Measurements from ENCODE around the gene RRAS2. TPM values are rescaled to one million over a fixed set of nuclear protein-coding genes. Genes with fewer than 3 reads are reported as not detected.

Gene RRAS2
- total RNA-seq, 1 experiment from 2014 or later = 158 TPM

DNA sequence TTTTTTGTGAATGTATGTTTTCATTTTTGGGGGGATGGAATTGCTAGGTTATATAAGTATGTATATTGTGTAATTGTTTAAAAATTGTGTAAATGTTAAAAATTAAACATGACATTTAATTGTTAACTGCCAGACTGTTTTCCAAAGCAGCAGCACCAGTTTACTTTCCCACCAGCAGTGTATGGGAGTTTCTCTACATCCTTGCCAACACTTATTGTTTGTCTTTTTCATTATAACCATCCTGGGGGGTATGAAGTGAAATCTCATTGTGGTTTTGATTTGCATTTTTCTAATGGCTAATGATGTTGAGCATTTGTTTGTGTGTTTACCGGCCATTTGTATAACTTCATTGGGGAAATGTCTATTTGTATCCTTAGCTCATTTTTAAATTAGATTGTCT, 31.7 kb upstream of the RRAS2 start:
- H3K9me3 Mint-ChIP-seq = no peaks in the 10 kb centered on the region

More for the DNA sequence above, 31.7 kb upstream of the RRAS2 start:
- TF ChIP-seq, protein P1, sequence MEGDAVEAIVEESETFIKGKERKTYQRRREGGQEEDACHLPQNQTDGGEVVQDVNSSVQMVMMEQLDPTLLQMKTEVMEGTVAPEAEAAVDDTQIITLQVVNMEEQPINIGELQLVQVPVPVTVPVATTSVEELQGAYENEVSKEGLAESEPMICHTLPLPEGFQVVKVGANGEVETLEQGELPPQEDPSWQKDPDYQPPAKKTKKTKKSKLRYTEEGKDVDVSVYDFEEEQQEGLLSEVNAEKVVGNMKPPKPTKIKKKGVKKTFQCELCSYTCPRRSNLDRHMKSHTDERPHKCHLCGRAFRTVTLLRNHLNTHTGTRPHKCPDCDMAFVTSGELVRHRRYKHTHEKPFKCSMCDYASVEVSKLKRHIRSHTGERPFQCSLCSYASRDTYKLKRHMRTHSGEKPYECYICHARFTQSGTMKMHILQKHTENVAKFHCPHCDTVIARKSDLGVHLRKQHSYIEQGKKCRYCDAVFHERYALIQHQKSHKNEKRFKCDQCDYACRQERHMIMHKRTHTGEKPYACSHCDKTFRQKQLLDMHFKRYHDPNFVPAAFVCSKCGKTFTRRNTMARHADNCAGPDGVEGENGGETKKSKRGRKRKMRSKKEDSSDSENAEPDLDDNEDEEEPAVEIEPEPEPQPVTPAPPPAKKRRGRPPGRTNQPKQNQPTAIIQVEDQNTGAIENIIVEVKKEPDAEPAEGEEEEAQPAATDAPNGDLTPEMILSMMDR (conservative IDR thresholded peaks at IDR 0.05) = no peak
- no peak overlapping the region for H3K56ac ChIP-seq (ENCODE audit: insufficient read length, low read depth, low read length)
- H3K79me2 ChIP-seq (ENCODE audit: insufficient read depth, low read length) = no peaks in the 10 kb centered on the region
- H3K4me1 Mint-ChIP-seq = peaks cover 16 to 21% of the 10 kb centered on the region in 2 experiments
- no peak overlapping the region for H4K5ac ChIP-seq (ENCODE audit: insufficient read length, low read depth, low read length)
- no peak overlapping the region for H4K91ac ChIP-seq (ENCODE audit: insufficient read length, low read depth, low read length)
- no peaks in the 10 kb centered on the region for H3K79me1 ChIP-seq (ENCODE audit: insufficient read depth, low read depth, low read length, poor library complexity, severe bottlenecking)
- H3K14ac ChIP-seq (ENCODE audit: insufficient read depth, low read length) = no peak overlapping the region
- no peak for DNase-seq
- H3K18ac ChIP-seq (ENCODE audit: insufficient read length, low read depth, low read length) = no peak overlapping the region
- no peak overlapping the region for H3K4me3 Mint-ChIP-seq
- H2BK20ac ChIP-seq (ENCODE audit: low read depth, low read length, poor library complexity, severe bottlenecking) = no peak overlapping the region
- no peak overlapping the region for H4K8ac ChIP-seq (replicated peaks; ENCODE audit: insufficient read length, low read depth, low read length)
- no peak overlapping the region for H2BK120ac ChIP-seq (ENCODE audit: low read depth, low read length, poor library complexity, severe bottlenecking)
- no peaks in the 10 kb centered on the region for H3K9me3 ChIP-seq (ENCODE audit: control insufficient read depth, low read depth, low read length)
- no peaks in the 10 kb centered on the region for H3K36me3 Mint-ChIP-seq (ENCODE audit: insufficient read depth in 1 of 3, low read depth in 3 of 3)
- peaks cover 5% of the 10 kb centered on the region for H3K27me3 Mint-ChIP-seq (ENCODE audit: low read depth)
- no peaks in the 10 kb centered on the region for H4K20me1 ChIP-seq (ENCODE audit: control insufficient read depth, insufficient read depth, insufficient read length)
- no peak overlapping the region for H2BK15ac ChIP-seq (ENCODE audit: low read depth, low read length)
- H3T11ph ChIP-seq (ENCODE audit: low read length) = no peak overlapping the region
- no peak overlapping the region for H2BK12ac ChIP-seq (ENCODE audit: insufficient read length, low read depth, low read length)
- no peak overlapping the region for H2BK5ac ChIP-seq (ENCODE audit: insufficient read length, low read length)
- no peak overlapping the region for H2AK5ac ChIP-seq (ENCODE audit: insufficient read length, low read length)
- H2AFZ ChIP-seq (ENCODE audit: low read length) = no peak overlapping the region
- H3K4ac ChIP-seq (ENCODE audit: low read depth, low read length) = no peak overlapping the region
- H3K4me2 ChIP-seq (ENCODE audit: insufficient read depth, insufficient read length, low read length) = no peak overlapping the region
- no CpG with 5 or more reads among the region's 1 CpG for WGBS (ENCODE audit: extremely low coverage, insufficient read length, low lambda C conversion rate)
- H3K27me3 ChIP-seq (ENCODE audit: insufficient read depth, low read length) = no peaks in the 10 kb centered on the region
- H3K9ac ChIP-seq (ENCODE audit: extremely low read depth, insufficient read length, low read length) = no peak overlapping the region
- H3K23ac ChIP-seq (ENCODE audit: insufficient read length, low read depth, low read length) = no peak overlapping the region
- H3K27ac ChIP-seq (ENCODE audit: insufficient read length, low read depth, low read length) = no peak overlapping the region
- no peak overlapping the region for H3K27ac Mint-ChIP-seq
- H3K4me1 ChIP-seq (ENCODE audit: insufficient read depth, low read length) = 0 out of 2 replicates have a peak, but pooled peaks cover 3% of the 10 kb centered on the region
- no peaks in the 10 kb centered on the region for H3K23me2 ChIP-seq (ENCODE audit: insufficient read length, low read depth, low read length, poor library complexity, severe bottlenecking)

Data from H9 (cell line).